ENCODE data around the gene DAP3.
"Not testable (repeated sequence)": the region's sequence is repeated elsewhere in the genome, so short reads cannot be mapped to it uniquely, and the experiment has no call there.

DNA sequence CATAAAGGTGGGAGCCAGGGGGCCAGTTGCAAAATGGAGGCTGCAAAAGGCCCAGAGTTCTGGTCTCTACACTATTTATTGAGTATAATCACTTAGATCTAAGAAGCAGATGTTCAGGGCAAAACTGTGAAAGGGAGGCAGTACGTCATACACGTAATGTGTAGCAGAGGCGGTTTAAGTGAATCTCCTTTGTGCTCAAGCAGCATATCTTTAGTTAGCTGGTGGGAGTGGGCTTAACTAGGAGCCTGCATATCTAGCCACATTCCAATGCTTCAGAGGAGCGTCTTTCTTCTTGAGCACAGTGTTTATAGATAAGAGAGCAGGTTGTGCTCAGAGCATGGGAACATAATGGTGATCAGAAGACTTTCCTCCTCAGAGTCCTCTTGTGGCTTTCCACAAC lies 10.2 kb downstream of the DAP3 start:
- not testable (repeated sequence) for TF ChIP-seq EZH2 (IDR thresholded peaks at IDR 0.05; ENCODE audit: low read length, missing control alignments)
- TF ChIP-seq, protein P1, sequence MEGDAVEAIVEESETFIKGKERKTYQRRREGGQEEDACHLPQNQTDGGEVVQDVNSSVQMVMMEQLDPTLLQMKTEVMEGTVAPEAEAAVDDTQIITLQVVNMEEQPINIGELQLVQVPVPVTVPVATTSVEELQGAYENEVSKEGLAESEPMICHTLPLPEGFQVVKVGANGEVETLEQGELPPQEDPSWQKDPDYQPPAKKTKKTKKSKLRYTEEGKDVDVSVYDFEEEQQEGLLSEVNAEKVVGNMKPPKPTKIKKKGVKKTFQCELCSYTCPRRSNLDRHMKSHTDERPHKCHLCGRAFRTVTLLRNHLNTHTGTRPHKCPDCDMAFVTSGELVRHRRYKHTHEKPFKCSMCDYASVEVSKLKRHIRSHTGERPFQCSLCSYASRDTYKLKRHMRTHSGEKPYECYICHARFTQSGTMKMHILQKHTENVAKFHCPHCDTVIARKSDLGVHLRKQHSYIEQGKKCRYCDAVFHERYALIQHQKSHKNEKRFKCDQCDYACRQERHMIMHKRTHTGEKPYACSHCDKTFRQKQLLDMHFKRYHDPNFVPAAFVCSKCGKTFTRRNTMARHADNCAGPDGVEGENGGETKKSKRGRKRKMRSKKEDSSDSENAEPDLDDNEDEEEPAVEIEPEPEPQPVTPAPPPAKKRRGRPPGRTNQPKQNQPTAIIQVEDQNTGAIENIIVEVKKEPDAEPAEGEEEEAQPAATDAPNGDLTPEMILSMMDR (conservative IDR thresholded peaks at IDR 0.05 in 1 of 2, IDR thresholded peaks at IDR 0.05 in 1 of 2; ENCODE audit: low read depth in 1 of 2, low read length in 2 of 2): not testable (repeated sequence)
